Activated T-cell treated with anti-CD3 and anti-CD28 coated beads for 1 hour (primary cell): ENCODE results near the gene SERPINB2.

Experiments
- DNase-seq: peaks from one replicate; pipeline ENCODE4 v3.0.0-alpha.2; 2020; ENCODE audit warnings: low read depth

The SERPINB2 gene

GRCh38 chr18:63887424-63887823, at the start of gene SERPINB2:
Gene SERPINB2 (plus strand): TSS chr18:63887705. CDS start chr18:63891445, 3,740 bp downstream.
- no peak for DNase-seq

DNA sequence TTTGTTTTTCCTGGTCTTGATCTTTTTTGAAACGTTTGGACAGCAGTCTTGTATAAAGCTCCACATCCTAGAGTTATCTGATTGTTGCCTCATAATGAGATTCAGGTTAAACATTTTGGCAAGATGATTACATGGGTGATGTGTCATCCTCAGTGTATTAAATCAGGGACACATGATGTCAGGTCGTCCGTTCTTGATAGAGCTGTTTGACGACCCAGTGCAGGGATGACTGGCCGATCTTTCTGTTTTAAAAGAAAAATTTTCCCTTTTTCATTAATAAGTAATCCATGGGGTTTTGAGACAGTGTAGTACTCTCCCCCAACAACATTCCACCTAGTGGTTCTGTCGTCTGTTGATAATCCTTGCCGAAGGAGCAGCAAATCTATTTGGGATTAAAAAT, 44.5 kb upstream of the SERPINB2 start:
- no peak for DNase-seq

GRCh38 chr18:63844254-63844653, 43.3 kb upstream of the SERPINB2 start:
- no peak for DNase-seq

- no peak for DNase-seq
These were observed 39.3 kb upstream of the SERPINB2 start for GRCh38 chr18:63848159-63848558.

DNA sequence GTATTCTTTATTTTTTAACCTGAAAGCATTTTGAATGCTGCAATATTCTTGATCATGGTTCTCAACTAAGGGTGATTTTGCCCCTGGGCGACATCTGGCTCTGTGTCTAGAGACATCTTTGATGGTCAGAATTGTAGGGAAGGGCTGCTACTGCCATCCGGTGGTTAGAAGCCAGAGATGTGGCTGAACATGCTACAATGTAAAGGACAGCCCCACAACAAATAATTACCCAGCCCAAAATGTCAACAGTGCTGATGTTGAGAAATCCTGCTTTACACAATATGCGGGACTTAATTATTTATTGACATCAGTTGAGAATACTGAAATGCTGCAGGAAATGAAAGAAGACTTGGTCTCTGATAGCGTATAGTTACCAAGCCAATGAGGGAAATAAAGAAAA, 37.5 kb upstream of the SERPINB2 start:
- DNase-seq, result no peak

- no peak for DNase-seq
These were observed 36.9 kb upstream of the SERPINB2 start for GRCh38 chr18:63850636-63851035.

DNA sequence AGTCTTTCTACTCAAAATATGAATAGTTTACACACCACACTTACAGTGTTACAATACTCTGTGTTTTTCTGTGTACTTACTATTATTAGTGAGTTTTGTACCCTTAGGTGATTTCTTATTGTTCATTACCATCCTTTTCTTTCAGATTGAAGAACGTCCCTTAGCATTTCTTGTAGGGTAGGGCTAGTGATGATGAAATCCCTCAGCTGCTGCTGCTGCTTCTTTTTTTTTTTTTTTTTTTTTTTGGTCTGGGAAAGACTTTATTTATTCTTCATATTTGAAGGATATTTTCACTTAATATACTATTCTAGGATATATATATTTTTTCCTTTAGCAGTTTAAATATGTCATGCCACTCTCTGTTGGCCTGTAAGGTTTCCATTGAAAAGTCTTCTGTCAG, 29.0 kb upstream of the SERPINB2 start:
- no peak for DNase-seq

GRCh38 chr18:63859781-63860475, 27.6 kb upstream of the SERPINB2 start:
- DNase-seq, result no peak

- DNase-seq, result no peak
These were observed 27.0 kb upstream of the SERPINB2 start for GRCh38 chr18:63860531-63860930.

DNA sequence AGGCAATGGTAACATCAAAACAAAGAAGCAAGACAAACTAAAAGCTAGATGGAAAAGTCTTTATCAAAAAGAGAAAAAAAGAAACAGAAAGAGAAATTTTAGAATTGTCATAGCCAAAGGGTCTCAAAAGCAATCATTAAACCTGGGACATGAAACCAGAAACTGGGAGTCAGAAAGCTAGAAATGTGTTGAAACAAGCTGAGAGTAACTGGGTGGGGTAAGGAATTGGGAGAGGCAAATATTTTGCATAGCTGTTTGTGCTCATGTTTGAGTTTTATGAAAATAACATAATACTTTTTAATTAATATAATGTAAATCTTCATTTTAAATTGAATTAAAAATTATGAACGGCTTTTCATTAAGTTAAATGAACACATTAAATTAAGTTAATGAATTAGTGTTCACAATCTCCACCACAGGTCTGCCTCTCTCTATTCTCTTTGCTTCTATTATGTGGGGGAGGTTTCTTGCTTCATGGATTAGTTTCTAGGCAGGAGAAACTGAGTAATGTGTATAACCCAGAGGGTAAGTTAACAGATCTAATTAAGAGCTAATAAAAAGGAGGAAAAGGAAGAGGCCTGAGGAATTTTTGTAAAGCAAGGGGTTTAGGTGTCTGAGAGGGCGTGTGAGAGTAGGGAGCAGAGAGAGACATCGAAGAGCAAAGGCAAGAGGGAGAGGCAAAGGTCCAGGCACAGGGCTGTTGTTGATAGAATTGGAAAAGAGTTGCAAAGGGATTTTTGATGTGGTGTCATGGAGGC, 20.0 kb upstream of the SERPINB2 start:
- no peak for DNase-seq

- no peak for DNase-seq
These were observed 19.0 kb upstream of the SERPINB2 start for GRCh38 chr18:63868546-63868945.

DNA sequence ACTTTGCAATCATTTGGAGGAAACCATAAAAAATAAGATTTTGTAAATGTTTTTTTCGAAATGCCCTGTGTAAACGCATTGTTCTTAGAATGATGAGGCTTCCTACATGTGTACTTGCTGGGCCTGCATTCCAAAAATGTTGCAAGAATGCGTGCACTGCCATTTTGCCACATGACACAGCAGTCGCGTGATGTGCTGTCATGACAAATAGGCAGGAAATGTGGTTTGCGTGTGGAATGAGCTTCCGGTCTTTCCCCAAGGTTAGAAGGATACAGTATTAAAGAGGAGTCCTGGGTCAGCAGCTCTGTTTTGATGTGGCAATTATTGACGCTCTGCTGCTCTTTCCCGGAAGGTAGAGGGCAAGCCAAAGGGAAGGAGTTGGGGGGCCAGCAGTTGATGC, 18.1 kb upstream of the SERPINB2 start:
- DNase-seq, result no peak

DNA sequence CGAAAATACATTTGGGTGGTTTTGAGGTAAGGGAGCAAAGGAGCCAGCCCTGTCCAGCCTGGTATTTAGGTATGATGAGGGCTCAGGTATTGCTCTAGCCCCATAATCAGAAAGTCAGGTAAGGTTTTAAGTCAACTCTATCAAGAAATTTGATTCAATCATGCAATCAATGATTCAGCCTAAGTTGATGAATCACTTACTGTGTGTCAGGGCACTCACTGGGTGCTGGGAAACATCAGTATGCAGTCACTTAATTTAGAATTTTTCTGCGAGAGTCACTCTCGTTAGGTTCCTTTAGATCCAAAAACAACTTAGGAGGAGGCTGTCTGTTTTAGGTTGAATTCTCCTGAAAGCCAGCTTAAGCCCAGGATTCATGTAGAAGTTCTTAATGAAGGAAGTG, 17.7 kb upstream of the SERPINB2 start:
- DNase-seq, result no peak

DNA sequence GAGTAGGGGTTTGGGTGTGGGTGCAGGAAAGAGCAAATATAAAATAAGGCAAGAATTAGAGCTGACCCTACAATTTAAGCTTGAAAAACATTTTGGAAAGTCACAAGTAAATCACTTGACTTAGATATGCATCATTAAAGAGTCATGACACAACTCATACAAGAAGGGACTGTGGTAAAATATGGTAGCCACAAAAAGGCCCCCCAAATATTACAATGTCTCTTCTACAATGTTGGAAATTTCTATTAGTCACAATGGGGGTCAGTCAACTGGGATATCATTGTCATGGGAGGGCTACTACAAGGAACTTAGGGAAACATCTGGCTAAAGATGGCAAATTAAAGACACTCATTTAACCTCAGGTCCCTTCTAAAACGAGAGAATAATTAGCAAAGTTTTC, 15.7 kb upstream of the SERPINB2 start:
- no peak for DNase-seq

DNA sequence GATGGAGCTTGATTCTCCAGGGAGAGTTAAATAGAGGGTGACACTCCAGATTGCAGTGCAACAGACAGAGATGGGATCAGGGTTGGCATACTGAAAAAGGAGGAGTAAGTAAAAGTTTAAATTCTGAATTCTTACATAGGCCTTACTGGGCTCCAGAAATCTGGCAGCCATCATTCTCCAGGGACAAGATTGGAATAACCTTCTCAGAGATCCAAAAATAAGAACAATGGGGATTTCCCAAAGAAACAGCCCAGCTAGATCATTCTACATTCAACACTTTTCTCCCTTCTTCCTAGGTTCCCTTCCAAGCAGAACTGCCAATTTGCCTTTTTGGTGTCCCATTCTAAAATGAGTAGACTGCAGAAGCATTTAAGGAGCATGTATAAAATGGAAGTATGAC, 14.9 kb upstream of the SERPINB2 start:
- DNase-seq, result no peak

DNA sequence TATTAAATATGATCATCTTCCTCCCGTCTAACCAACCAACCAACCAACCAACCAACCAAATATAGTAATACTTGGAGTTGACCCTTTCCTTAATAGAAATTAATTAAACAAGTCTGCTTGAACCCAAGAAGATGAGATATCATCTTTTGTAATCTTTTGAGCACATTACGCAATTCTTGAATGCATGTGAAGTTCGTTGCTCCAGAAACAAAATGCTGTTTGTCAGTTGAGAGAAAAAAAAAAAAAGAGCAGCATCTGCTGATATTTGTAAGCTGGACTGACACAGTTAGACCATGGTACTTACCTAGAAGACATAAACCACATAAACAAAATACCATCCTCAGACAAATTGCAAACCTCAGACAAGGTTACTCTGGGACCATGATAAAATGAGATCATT, 9.2 kb upstream of the SERPINB2 start:
- DNase-seq, result no peak

GRCh38 chr18:63878925-63879324, 8.6 kb upstream of the SERPINB2 start:
- no peak for DNase-seq

GRCh38 chr18:63879709-63880108, 7.8 kb upstream of the SERPINB2 start:
- DNase-seq, result no peak

- no peak for DNase-seq
These were observed 5.7 kb upstream of the SERPINB2 start for GRCh38 chr18:63881851-63882250.

- DNase-seq, result no peak
These were observed 5.0 kb upstream of the SERPINB2 start for GRCh38 chr18:63882333-63883141.

- no peak for DNase-seq
These were observed 3.9 kb upstream of the SERPINB2 start for GRCh38 chr18:63883617-63884016.

GRCh38 chr18:63888470-63889190, 1.1 kb downstream of the SERPINB2 start:
- no peak for DNase-seq
